Lower lobe of right lung (tissue), 2 donors: ENCODE results near the gene CELF4. TPM values are rescaled to one million over a fixed set of nuclear protein-coding genes. Genes with fewer than 3 reads are reported as not detected.

Experiments used
- ATAC-seq, 2 donors: fragments of 200-7000 bp; cut with Tn5 transposase; one replicate each; pipeline ENCODE4 v1.9.1; 2020 to 2022; ENCODE audit warnings: mild to moderate bottlenecking in 2 of 2, moderate library complexity in 2 of 2
- DNase-seq: peaks from one replicate; pipeline ENCODE4 v3.0.0-alpha.2; 2020
- H3K27ac ChIP-seq: fragments of 200-600 bp; one replicate; pipeline ENCODE4 v1.8.0; 2022
- H3K27me3 ChIP-seq: fragments of 200-600 bp; one replicate; pipeline ENCODE4 v1.8.0; 2022; ENCODE audit warnings: low read depth
- H3K36me3 ChIP-seq: fragments of 200-600 bp; one replicate; pipeline ENCODE4 v1.8.0; 2022; ENCODE audit warnings: mild to moderate bottlenecking
- H3K4me1 ChIP-seq: fragments of 200-600 bp; one replicate; pipeline ENCODE4 v1.8.0; 2022
- H3K4me3 ChIP-seq: fragments of 200-600 bp; one replicate; pipeline ENCODE4 v1.8.0; 2022; ENCODE audit warnings: mild to moderate bottlenecking
- H3K9me3 ChIP-seq: fragments of 200-600 bp; one replicate; pipeline ENCODE4 v1.8.0; 2022
- CTCF ChIP-seq: fragments of 200-600 bp; IDR thresholded peaks from one replicate; pipeline ENCODE4 v1.8.0; 2022; ENCODE audit warnings: antibody characterized with exemption, mild to moderate bottlenecking
- intact Hi-C: fragments of 100-400 bp; cut with DNase I; formaldehyde crosslinking; loops from one replicate; pipeline ENCODE4 v1.11.0; 2022
- total RNA-seq: library from RNA; stranded (reverse); fragmentation: NEBNext Ultra II Directional; extraction: Animal tissue kit (Norgen Biotek cat#: 25700); gene quantifications from one replicate; pipeline ENCODE4 v1.2.1, GENCODE V29; 2021
- donor health status: DM: no; HTN: yes; CAD: no; lungs with severe emphysema.

Gene CELF4
- total RNA-seq, 1 donor from 2014 or later: 0.38 TPM

- no peak for TF ChIP-seq CTCF
- Histone ChIP-seq H3K36me3 (no peaks in the 10 kb centered on the region), H3K4me3 (no peak overlapping the region), H3K4me1 (no peaks in the 10 kb centered on the region), H3K27me3 (peaks cover 13% of the 10 kb centered on the region), H3K9me3 (no peaks in the 10 kb centered on the region), H3K27ac (no peak overlapping the region)
- intact Hi-C loops: no loop called here
- ATAC-seq: no peak
- DNase-seq: no peak
These were observed 21.4 kb downstream of the CELF4 start for GRCh38 chr18:37544217-37544616.

GRCh38 chr18:37543321-37543720, 22.3 kb downstream of the CELF4 start:
- Histone ChIP-seq H3K4me3 (no peak overlapping the region), H3K4me1 (no peaks in the 10 kb centered on the region), H3K9me3 (no peaks in the 10 kb centered on the region), H3K36me3 (no peaks in the 10 kb centered on the region), H3K27me3 (peaks cover 21% of the 10 kb centered on the region), H3K27ac (no peak overlapping the region)
- ATAC-seq (no peak), DNase-seq (no peak)
- TF ChIP-seq CTCF: no peak
- intact Hi-C loops: no loop called here

DNA sequence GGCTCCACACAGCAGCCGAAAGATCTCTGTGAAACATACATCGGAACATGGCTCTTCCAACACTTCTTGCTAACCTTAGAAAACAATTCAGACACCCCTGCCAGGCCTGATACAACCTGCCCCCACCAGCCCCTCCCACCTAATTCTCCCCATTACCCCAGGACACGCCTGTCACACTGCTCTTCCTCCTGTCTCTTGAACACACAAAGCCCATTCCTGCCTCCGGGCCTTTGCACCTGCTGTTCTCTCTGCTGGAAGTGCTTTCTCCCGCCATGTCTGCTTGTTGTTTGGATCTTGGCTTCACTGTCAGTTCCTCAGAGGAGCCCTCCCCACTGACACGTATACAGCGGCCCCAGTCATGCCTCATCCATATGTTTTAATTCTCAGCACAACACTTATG, 24.1 kb downstream of the CELF4 start:
- no peak for TF ChIP-seq CTCF
- H3K36me3 ChIP-seq: no peaks in the 10 kb centered on the region
- H3K9me3 ChIP-seq: no peaks in the 10 kb centered on the region
- H3K4me1 ChIP-seq: no peaks in the 10 kb centered on the region
- no peak overlapping the region for H3K27ac ChIP-seq
- intact Hi-C loops: no loop called here
- H3K4me3 ChIP-seq: no peak overlapping the region
- ATAC-seq: no peak
- DNase-seq: no peak
- peaks cover 37% of the 10 kb centered on the region for H3K27me3 ChIP-seq

DNA sequence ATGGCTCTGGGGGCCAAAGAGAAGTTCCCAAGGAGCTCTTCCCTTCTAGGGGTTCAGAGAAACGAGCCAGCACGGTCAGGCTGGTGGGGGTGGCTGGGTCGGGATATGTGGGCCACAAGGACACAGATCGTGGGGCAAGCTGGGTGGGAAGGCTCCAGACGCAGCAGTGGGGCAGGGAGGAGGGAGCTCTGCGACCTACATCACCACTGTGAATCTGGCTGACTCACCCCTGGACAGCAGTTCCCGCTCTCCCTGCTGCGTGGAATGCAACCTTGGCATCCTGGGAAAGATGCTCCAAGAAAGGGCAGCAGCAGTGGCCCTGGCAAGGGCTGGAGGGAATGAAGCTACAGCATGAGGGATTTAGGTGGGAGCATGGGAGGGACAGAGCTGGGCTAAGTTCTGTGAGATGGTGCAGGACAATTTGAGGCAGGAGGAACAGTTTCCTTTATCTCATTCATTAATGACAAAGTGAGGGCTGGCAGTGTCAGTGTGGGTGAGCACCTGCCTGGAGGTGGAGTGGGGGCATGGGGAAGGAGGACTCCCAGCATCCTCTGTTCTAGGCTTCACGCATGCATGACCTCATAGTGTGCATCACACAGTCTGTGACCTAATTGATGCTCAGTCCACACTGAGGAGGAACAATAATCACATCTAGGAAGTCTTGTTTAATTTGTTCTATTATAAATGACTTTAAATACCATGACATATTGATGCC, 25.0 kb downstream of the CELF4 start:
- H3K27me3 ChIP-seq: peaks cover 40% of the 10 kb centered on the region
- TF ChIP-seq CTCF: no peak
- H3K4me1 ChIP-seq: no peaks in the 10 kb centered on the region
- H3K36me3 ChIP-seq: no peaks in the 10 kb centered on the region
- no peak overlapping the region for H3K4me3 ChIP-seq
- H3K27ac ChIP-seq: no peak overlapping the region
- intact Hi-C loops: no loop called here
- DNase-seq: no peak
- no peaks in the 10 kb centered on the region for H3K9me3 ChIP-seq
- ATAC-seq: no peak

DNA sequence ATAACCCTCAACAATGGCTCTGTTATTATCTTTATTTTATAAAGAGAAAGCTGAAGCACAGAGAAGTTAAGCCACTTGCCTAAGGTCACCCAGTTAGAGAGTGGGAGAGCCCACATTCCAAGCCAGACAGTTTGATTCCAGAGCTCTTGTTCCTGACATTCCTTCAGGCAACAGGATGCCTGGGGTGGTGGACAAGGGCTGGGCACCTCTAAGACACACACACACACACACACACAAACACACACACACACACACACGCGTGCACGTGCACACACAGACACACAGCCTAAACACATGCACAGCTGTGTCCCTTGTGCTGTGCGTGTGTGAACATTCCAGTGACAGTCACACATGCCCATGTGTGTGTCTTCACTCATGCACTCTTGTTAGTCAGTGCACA, 26.4 kb downstream of the CELF4 start:
- DNase-seq: no peak
- TF ChIP-seq CTCF: no peak
- Histone ChIP-seq H3K4me3 (no peak overlapping the region), H3K9me3 (no peaks in the 10 kb centered on the region), H3K4me1 (no peaks in the 10 kb centered on the region), H3K27ac (no peak overlapping the region), H3K36me3 (no peaks in the 10 kb centered on the region), H3K27me3 (peaks cover 40% of the 10 kb centered on the region)
- intact Hi-C loops: no loop called here
- no peak for ATAC-seq
